Measurements from ENCODE around the gene DNAJC17. TPM values are rescaled to one million over a fixed set of nuclear protein-coding genes. Genes with fewer than 3 reads are reported as not detected.
A peak's percentile ranks its signal among the peaks of the same experiment; 100 is the strongest.

The DNAJC17 gene, protein sequence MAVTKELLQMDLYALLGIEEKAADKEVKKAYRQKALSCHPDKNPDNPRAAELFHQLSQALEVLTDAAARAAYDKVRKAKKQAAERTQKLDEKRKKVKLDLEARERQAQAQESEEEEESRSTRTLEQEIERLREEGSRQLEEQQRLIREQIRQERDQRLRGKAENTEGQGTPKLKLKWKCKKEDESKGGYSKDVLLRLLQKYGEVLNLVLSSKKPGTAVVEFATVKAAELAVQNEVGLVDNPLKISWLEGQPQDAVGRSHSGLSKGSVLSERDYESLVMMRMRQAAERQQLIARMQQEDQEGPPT
- total RNA-seq, result 10 to 100 TPM; 18.4 to 55.8 (median 24.3) TPM

DNA sequence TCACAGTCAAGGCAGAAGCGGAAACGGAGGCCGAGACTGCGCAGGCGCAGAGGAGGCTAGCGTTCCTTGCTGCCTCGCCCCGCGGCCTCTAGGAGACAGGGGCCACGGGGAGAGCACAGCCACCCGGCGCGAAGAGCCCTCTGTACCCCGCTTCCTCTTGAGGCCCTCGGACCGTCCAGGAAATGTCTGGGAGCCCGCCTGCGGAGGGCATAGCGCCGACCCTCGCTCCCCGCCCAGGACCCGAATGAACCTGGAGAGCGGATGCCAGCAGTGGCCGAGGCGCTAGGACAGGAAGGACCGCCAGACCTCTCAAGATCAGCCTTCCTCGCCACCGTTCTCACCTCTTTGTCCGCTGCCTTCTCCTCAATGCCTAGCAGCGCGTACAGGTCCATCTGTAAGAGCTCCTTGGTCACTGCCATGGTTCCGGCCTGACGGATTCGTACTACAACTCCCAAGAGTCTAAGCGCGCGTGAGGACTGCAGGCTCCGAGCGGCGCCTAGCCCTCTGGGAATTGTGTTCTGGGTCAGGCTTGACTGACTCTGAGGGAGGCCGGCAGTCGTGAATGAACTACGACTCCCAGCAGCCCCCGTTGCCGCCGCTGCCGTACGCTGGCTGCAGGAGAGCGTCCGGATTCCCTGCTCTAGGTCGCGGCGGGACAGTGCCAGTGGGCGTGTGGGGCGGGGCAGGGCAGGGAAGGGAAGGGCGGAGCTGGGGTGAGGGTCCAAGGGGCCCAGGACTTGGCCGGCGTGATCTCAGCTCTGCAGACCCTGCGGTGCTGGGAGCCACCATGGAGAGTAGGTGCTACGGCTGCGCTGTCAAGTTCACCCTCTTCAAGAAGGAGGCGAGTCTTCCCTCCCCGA lies at the start of gene DNAJC17, which contains the start of gene ZFYVE19:
TSS of gene DNAJC17 (minus strand) at position 446 of the 860 bp plus-strand sequence. CDS start at position 419, 27 bp downstream.
TSS of gene ZFYVE19 (plus strand) at position 62 of the 860 bp plus-strand sequence. CDS start at position 563, 501 bp downstream.
- Histone ChIP-seq H3K4me1 (peaks cover 0 to 5% of the 10 kb centered on the region in 2 donors), H3K27ac (peak within 1 kb of the TSS; percentile 93 to 97), H3K9me3 (no peaks in the 10 kb centered on the region), H3K4me3 (peak within 1 kb of the TSS; percentile 84 to 95 (median 91)), H3K27me3 (no peaks in the 10 kb centered on the region), H3K36me3 (no peaks in the 10 kb centered on the region)
- TF ChIP-seq, protein P1, sequence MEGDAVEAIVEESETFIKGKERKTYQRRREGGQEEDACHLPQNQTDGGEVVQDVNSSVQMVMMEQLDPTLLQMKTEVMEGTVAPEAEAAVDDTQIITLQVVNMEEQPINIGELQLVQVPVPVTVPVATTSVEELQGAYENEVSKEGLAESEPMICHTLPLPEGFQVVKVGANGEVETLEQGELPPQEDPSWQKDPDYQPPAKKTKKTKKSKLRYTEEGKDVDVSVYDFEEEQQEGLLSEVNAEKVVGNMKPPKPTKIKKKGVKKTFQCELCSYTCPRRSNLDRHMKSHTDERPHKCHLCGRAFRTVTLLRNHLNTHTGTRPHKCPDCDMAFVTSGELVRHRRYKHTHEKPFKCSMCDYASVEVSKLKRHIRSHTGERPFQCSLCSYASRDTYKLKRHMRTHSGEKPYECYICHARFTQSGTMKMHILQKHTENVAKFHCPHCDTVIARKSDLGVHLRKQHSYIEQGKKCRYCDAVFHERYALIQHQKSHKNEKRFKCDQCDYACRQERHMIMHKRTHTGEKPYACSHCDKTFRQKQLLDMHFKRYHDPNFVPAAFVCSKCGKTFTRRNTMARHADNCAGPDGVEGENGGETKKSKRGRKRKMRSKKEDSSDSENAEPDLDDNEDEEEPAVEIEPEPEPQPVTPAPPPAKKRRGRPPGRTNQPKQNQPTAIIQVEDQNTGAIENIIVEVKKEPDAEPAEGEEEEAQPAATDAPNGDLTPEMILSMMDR (IDR thresholded peaks at IDR 0.05), result peak in 1 of 3 donors; percentile 10
- peak; percentile 14 to 71 (median 52) for TF ChIP-seq POLR2AphosphoS5 (IDR thresholded peaks at IDR 0.05)
- peak; percentile 11 for TF ChIP-seq POLR2A (IDR thresholded peaks at IDR 0.05)
- intact Hi-C loops (cut with DNase I; ENCODE audit: low total_unique reads), result no loop called here
- DNase-seq (ENCODE audit: low spot score in 2 of 2), result peak; percentile 92 to 94

DNA sequence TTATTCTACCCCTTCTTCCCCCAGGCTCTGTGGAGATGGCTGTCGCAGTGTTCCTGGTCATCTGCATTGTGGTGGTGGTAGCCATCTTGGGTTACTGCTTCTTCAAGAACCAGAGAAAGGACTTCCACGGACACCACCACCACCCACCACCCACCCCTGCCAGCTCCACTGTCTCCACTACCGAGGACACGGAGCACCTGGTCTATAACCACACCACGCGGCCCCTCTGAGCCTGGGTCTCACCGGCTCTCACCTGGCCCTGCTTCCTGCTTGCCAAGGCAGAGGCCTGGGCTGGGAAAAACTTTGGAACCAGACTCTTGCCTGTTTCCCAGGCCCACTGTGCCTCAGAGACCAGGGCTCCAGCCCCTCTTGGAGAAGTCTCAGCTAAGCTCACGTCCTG lies 49.5 kb upstream of the DNAJC17 start:
- H3K27me3 ChIP-seq, result no peaks in the 10 kb centered on the region
- DNase-seq (ENCODE audit: low spot score in 2 of 2), result no peak
- no peaks in the 10 kb centered on the region for H3K9me3 ChIP-seq
- H3K36me3 ChIP-seq, result no peaks in the 10 kb centered on the region
- TF ChIP-seq, protein P1 (IDR thresholded peaks at IDR 0.05), result no peak
- TF ChIP-seq POLR2AphosphoS5 (IDR thresholded peaks at IDR 0.05) (no peak), POLR2A (IDR thresholded peaks at IDR 0.05) (no peak)
- no peak overlapping the region for H3K4me3 ChIP-seq
- peak overlapping the region; percentile 80 to 88 for H3K27ac ChIP-seq
- peaks cover 0 to 5% of the 10 kb centered on the region in 2 donors for H3K4me1 ChIP-seq
- intact Hi-C loops (cut with DNase I; ENCODE audit: low total_unique reads), result no loop called here

DNA sequence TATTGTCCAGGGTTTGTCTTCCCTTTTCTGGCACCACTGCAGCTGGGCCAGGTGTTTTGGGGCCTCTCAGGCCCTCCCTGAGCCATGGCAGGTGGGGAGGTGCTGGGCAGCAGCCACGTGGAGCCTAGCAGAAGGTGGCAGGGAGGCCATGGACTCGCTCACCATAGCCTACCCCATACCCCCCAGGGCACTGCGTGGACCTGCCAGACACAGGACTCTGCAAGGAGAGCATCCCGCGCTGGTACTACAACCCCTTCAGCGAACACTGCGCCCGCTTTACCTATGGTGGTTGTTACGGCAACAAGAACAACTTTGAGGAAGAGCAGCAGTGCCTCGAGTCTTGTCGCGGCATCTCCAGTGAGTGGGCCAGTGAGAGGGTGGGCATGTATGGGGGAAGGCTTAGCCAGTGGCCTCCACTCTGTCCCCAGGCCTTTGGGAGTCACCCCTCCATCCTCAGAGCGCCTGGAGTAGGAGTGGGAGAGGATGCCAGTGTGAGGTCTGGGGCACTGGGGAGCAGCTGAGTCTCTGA lies 48.5 kb upstream of the DNAJC17 start:
- Histone ChIP-seq H3K9me3 (no peaks in the 10 kb centered on the region), H3K27ac (peak overlapping the region in 1 of 2 donors; percentile 21), H3K27me3 (no peaks in the 10 kb centered on the region), H3K4me3 (no peak overlapping the region), H3K36me3 (no peaks in the 10 kb centered on the region), H3K4me1 (peaks cover 0 to 5% of the 10 kb centered on the region in 2 donors)
- TF ChIP-seq POLR2AphosphoS5 (IDR thresholded peaks at IDR 0.05) (no peak), POLR2A (IDR thresholded peaks at IDR 0.05) (no peak)
- TF ChIP-seq, protein P1 (IDR thresholded peaks at IDR 0.05), result no peak
- intact Hi-C loops (cut with DNase I; ENCODE audit: low total_unique reads), result no loop called here
- no peak for DNase-seq (ENCODE audit: low spot score in 2 of 2)

DNA sequence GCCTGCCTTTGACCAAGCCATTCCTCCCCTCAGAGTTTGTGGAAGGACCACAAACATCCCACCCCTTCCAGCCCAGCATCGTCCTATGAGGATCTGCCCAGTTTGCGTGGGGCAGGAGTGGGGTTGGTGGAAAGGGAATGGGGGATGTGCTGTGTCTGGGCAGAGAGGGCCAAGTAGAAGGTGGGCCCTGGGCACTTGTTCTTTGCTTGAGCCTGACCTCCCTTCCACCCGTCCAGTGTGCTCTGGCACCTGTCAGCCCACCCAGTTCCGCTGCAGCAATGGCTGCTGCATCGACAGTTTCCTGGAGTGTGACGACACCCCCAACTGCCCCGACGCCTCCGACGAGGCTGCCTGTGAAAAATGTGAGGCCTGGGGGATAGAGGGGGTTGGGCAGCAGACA lies 46.9 kb upstream of the DNAJC17 start:
- Histone ChIP-seq H3K27ac (no peak overlapping the region), H3K4me1 (peaks cover 0 to 5% of the 10 kb centered on the region in 2 donors), H3K36me3 (no peaks in the 10 kb centered on the region), H3K4me3 (no peak overlapping the region), H3K27me3 (no peaks in the 10 kb centered on the region), H3K9me3 (no peaks in the 10 kb centered on the region)
- TF ChIP-seq POLR2A (IDR thresholded peaks at IDR 0.05) (no peak), POLR2AphosphoS5 (IDR thresholded peaks at IDR 0.05) (no peak)
- TF ChIP-seq, protein P1 (IDR thresholded peaks at IDR 0.05), result no peak
- intact Hi-C loops (cut with DNase I; ENCODE audit: low total_unique reads), result no loop called here
- no peak for DNase-seq (ENCODE audit: low spot score in 2 of 2)
